Measurements from ENCODE around the gene RABL2B.
"Not testable (repeated sequence)": the region's sequence is repeated elsewhere in the genome, so short reads cannot be mapped to it uniquely, and the experiment has no call there.

The RABL2B gene

GRCh38 chr22:50783033-50783879, at the start of gene RABL2B:
TSS of gene RABL2B (minus strand) at chr22:50783636. CDS start at chr22:50782294, 1,342 bp downstream.
- DNase-seq, result peak; percentile 90

DNA sequence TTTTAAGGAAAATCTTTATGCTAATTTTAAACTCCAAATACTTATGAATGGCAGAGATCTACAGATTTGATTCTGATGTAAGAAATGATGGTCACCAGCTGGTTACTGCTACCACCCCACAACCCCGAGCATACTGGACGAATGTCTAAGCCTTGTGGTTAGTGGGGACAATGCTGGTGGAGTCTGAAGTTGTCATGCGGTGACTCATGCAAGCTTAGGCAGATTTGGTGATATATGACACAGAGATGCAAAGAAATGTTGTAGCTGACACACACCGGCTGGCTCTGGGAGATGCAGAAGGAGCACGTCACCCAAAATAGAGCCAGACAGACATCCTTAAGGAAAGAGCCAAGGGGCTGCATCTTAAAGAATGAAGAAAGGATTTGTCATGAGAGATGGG, 3.5 kb upstream of the RABL2B start:
- not testable (repeated sequence) for DNase-seq

DNA sequence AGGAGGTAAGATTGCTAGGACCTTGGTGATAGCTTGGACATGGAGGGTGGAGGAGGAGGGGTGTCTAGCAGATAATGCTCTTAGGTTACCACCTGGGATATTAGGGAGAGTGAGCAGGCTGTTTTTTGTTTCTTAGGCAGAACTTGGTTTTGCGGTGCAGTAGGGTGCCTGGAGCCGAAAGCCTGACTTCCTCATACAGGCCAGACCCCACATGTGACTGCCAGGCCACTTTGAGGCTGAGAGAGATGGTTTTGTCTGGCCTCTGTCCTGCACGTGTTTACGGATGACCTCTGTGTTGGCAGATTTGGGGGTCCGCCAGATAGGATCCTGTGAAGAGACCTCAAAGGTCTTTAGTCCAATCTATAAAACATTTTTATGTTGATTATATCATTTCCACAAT, 1.9 kb upstream of the RABL2B start:
- DNase-seq, result peak; percentile 23

GRCh38 chr22:50783880-50784276, 442 bp upstream of the RABL2B start:
- DNase-seq, result not testable (repeated sequence)

GRCh38 chr22:50782253-50782652, 1.2 kb downstream of the RABL2B start:
- DNase-seq, result not testable (repeated sequence)

DNA sequence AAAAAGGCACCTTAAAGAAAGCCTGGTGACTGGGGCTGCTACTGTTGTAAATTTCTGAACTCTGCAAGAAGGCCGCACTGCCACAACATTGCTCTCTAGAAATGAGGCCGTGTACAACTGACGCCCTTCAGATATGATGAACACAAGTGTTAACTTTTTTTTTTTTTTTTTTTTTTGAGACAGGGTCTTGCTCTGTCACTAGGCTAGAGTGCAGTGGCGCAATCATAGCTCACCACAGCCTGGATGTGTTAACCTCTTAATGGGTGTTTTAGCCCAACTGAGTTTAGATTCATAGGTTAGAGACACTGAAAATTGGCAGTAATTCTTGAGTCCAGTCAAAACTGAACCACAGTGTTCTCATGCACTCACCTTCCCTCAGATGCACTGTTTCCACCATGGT, 3.2 kb downstream of the RABL2B start:
- DNase-seq, result not testable (repeated sequence)

- DNase-seq, result not testable (repeated sequence)
Measured at GRCh38 chr22:50777631-50778030, 5.8 kb downstream of the RABL2B start.

GRCh38 chr22:50775132-50775531, 8.3 kb downstream of the RABL2B start:
- DNase-seq, result peak; percentile 3

GRCh38 chr22:50764288-50764687, 19.1 kb downstream of the RABL2B start:
- DNase-seq, result not testable (repeated sequence)

DNA sequence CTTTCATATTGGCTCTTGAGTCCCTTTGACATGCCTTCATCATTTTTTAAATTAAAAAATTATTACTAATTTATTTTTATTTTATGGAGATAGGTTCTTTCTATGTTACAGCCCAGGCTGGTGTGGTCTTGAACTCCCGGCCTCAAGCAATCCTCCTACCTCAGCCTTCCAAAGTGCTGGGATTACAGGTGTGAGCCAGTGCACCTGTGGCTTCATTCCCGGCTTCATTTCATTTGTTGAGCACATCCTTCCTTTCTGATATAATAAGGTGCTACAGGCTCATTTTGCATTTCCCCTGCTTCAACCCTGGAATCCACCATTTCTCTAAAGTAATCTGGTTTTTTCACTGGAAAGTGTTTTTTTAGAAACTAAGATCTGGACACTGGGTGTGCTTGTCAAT, 21.6 kb downstream of the RABL2B start:
- DNase-seq, result not testable (repeated sequence)

DNA sequence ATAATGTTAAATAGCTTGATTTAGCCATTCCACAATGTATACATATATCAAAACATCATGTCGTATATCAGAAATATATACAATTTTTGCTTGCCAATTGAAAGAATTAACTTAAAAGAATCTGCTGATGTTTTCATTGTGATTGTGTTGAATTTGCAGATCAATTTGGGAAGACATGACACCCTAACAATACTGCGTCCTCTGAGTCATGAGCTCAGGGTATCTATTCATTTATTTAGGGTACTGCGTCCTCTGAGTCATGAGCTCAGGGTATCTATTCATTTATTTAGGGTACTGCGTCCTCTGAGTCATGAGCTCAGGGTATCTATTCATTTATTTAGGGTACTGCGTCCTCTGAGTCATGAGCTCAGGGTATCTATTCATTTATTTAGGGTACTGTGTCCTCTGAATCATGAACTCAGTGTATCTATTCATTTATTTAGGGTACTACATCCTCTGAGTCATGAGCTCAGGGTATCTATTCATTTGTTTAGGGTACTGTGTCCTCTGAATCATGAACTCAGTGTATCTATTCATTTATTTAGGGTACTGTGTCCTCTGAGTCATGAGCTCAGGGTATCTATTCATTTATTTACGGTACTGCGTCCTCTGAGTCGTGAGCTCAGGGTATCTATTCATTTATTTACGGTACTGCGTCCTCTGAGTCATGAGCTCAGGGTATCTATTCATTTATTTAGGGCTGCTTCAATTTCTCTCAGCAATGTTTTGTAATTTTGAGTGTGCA, 23.7 kb downstream of the RABL2B start:
- DNase-seq, result not testable (repeated sequence)

DNA sequence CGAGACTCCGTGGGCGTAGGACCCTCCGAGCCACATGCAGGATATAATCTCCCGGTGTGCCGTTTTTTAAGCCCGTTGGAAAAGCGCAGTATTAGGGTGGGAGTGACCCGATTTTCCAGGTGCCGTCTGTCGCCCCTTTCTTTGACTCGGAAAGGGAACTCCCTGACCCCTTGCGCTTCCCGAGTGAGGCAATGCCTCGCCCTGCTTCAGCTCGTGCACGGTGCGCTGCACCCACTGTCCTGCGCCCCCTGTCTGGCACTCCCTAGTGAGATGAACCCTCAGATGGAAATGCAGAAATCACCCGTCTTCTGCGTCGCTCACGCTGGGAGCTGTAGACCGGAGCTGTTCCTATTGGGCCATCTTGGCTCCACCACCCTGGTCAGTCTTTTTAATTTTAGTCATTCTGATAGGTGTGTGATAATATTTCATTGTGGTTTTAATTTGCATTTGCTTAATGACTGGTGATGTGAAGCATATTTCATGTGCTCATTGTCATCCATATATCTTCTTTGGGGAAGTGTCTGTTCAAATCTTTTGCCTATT, 26.4 kb downstream of the RABL2B start:
- DNase-seq, result peak; percentile 7

DNA sequence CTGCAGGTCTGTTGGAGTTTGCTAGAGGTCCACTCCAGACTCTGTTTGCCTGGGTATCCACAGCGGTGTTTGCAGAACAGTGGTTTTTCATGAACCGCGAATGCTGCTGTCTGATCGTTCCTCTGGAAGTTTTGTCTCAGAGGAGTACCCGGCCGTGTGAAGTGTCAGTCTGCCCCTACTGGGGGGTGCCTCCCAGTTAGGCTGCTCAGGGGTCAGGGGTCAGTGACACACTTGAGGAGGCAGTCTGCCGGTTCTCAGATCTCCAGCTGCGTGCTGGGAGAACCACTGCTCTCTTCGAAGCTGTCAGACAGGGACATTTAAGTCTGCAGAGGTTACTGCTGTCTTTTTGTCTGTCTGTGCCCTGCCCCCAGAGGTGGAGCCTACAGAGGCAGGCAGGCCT, 27.0 kb downstream of the RABL2B start:
- not testable (repeated sequence) for DNase-seq

DNA sequence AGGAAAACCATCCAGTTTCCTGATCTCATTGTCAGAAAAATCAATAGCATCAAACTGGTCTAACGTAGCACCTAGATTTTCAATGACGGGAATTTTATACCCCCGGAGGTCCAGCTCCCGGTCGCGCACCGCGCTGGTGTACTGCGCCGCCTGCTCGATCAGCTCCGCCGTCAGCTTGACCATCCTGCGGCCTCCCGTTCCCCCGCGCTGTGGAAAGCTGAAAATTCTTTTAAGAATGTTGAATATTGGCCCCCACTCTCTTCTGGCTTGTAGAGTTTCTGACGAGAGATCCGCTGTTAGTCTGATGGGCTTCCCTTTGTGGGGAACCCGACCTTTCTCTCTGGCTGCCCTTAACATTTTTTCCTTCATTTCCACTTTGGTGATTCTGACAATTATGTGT, 28.2 kb downstream of the RABL2B start:
- DNase-seq, result not testable (repeated sequence)

DNA sequence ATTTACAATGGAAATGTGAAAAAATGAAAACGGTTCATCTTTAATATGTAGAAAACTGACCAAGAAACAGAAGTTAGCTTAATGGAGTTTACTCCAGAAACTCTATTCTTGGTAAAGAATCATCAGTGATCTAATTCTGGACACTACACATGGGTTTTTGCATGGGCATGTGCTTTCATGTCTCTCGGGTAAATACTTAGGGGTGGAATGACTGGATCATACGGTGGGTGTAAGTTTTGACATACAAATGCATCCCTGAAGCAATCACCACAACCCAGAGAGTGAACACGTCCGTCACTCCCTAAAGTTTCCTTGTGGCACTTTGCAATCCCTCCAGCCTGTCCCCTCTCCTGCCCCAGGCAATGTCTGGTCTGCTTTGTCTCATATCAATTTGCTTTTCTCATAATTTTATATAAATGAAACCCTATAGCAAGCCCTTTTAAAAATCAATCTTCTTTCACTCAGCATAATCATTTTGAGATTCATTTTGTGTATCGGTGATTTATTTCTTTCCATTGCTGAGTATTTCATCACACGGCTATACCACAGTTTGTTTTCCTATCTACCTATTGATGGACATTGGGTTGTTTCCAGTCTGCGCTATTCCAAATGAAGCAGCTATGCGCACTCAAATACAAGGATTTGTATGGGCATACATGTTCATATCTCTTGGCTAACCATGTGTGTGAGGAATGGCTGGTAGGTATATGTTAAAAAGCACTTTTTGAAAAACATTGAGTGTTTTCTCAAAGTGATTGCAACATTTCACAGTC, 33.9 kb downstream of the RABL2B start:
- DNase-seq, result not testable (repeated sequence)

GRCh38 chr22:50748630-50749029, 34.8 kb downstream of the RABL2B start:
- DNase-seq, result not testable (repeated sequence)

- DNase-seq, result not testable (repeated sequence)
Measured at GRCh38 chr22:50747521-50747920, 35.9 kb downstream of the RABL2B start.

- DNase-seq, result not testable (repeated sequence)
Measured at GRCh38 chr22:50744424-50744823, 39.0 kb downstream of the RABL2B start.

DNA sequence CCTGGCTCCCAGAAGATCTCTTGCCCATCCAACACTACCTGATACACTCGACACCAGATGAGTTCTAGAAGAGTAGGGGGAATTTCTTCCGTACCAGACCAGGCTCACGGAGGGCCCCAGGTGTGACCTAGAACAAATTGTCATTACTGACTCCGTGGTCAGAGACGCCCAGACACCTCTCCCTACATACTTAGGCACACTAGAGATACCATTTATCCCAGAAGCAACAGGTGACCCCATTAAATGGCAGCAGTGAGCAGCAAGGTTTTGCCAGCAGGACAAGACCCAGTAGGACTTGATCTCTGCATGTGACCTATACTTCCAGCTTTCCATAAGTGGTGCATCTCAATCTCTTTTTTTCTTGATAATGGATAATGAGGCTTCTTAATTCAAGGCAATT, 42.7 kb downstream of the RABL2B start:
- not testable (repeated sequence) for DNase-seq

DNA sequence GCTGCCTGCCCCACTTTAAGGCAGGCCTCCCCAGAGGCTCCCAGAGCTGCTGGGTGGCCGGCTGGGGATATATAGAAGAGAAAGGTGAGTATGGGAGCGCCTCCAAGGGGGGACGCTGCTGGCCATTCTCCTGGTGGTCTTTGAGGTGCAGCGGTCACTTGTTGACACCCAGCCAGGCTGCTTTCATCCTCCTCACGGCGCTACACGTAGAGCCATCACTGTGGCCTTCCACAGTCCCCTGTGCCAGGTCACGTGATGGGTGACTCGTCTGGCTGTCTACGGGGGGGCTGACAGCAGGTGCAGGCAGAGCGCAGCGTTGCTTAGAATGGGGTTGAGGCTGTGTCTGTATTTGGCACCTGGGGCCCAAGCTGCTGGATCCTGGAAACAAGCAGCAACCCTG, 43.5 kb downstream of the RABL2B start:
- DNase-seq, result no peak

DNA sequence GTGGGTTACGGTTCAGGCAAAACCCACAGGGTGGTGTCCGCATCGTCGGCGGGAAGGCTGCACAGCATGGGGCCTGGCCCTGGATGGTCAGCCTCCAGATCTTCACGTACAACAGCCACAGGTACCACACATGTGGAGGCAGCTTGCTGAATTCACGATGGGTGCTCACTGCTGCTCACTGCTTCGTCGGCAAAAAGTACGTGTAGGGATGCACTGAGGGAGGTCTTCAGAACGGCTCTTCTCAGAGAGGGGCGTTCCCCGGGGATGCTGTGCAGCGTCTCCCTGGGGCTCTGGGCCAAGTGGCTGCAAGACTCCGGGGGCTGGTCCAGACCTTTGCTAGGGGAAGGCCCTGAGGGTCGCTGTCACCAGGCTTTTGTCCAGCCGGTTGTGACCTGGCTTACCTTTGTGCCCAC, 44.2 kb downstream of the RABL2B start:
- DNase-seq, result no peak

DNA sequence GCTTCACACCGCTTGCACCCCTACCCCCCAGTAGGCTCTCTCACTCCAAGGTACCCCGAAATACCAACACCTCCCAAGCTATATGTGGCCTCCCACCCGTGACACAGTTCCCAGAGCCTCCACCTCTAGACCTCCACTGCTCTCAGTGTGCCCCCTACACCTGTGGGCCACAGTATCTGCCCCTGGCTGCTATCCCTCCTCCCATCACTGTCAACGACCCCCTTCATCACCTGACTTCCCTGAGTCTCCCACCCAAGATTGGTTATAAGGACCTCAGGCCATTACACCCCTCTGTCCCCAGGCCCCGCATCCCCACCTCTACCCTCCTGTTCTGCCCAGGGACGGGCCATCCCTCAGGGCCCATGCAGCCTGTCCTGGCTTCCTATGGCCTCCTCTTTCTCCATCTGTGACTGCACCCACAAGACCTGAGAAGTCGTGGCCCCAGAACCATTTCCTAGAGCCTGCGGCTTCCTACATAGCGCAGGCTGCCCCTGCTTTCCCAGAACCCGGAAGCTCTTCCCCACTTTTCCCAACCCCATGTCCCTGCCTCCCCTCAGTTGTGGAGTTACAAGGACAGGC, 44.7 kb downstream of the RABL2B start:
- no peak for DNase-seq

Measured in inflammatory macrophage treated with lipopolysaccharide for 4 hours (primary cell).